Measurements from ENCODE around the gene GREB1. TPM values are rescaled to one million over a fixed set of nuclear protein-coding genes. Genes with fewer than 3 reads are reported as not detected.

GREB1 gene
- total RNA-seq, 1 experiment from 2014 or later: 0.90 TPM

GRCh38 chr2:11639503-11639902 lies 105.7 kb downstream of the GREB1 start:
- DNase-seq: no peak
- no peaks in the 10 kb centered on the region for H3K4me1 Mint-ChIP-seq (ENCODE audit: low read depth, unreplicated experiment)
- H3K9me3 Mint-ChIP-seq (ENCODE audit: low read depth, unreplicated experiment): no peaks in the 10 kb centered on the region
- intact Hi-C loops (cut with micrococcal nuclease; ENCODE audit: unreplicated experiment): no loop called here
- H3K27me3 Mint-ChIP-seq (ENCODE audit: unreplicated experiment): peaks cover 88% of the 10 kb centered on the region
- H3K36me3 Mint-ChIP-seq (ENCODE audit: insufficient read depth, unreplicated experiment): no peaks in the 10 kb centered on the region
- no peak for TF ChIP-seq CTCF (IDR thresholded peaks at IDR 0.05; ENCODE audit: unreplicated experiment)
- H3K4me3 Mint-ChIP-seq (ENCODE audit: low read depth, unreplicated experiment): no peak overlapping the region
- BruUV-seq (replicated peaks): no TSS peak
- H3K27ac Mint-ChIP-seq (ENCODE audit: unreplicated experiment): no peak overlapping the region
- CTCF ChIA-PET: no interaction called here

GRCh38 chr2:11640132-11640531 lies 106.3 kb downstream of the GREB1 start:
- no peak for TF ChIP-seq CTCF (IDR thresholded peaks at IDR 0.05; ENCODE audit: unreplicated experiment)
- Mint-ChIP-seq H3K9me3 (ENCODE audit: low read depth, unreplicated experiment) (no peaks in the 10 kb centered on the region), H3K27me3 (ENCODE audit: unreplicated experiment) (peaks cover 83% of the 10 kb centered on the region), H3K4me3 (ENCODE audit: low read depth, unreplicated experiment) (no peak overlapping the region), H3K27ac (ENCODE audit: unreplicated experiment) (no peak overlapping the region), H3K4me1 (ENCODE audit: low read depth, unreplicated experiment) (no peaks in the 10 kb centered on the region), H3K36me3 (ENCODE audit: insufficient read depth, unreplicated experiment) (no peaks in the 10 kb centered on the region)
- intact Hi-C loops (cut with micrococcal nuclease; ENCODE audit: unreplicated experiment): no loop called here
- CTCF ChIA-PET: no interaction called here
- BruUV-seq (replicated peaks): no TSS peak
- DNase-seq: no peak

GRCh38 chr2:11642972-11643371 lies 109.1 kb downstream of the GREB1 start:
- intact Hi-C loops (cut with micrococcal nuclease; ENCODE audit: unreplicated experiment): no loop called here
- TF ChIP-seq CTCF (IDR thresholded peaks at IDR 0.05; ENCODE audit: unreplicated experiment): no peak
- H3K27ac Mint-ChIP-seq (ENCODE audit: unreplicated experiment): no peak overlapping the region
- H3K36me3 Mint-ChIP-seq (ENCODE audit: insufficient read depth, unreplicated experiment): no peaks in the 10 kb centered on the region
- no peaks in the 10 kb centered on the region for H3K9me3 Mint-ChIP-seq (ENCODE audit: low read depth, unreplicated experiment)
- H3K4me1 Mint-ChIP-seq (ENCODE audit: low read depth, unreplicated experiment): no peaks in the 10 kb centered on the region
- H3K27me3 Mint-ChIP-seq (ENCODE audit: unreplicated experiment): peaks cover 83% of the 10 kb centered on the region
- CTCF ChIA-PET: interaction anchor here (1.1 kb wide), 1 partner anchor 9 kb away, joined by 3 read pairs; no protein-coding TSS in a partner anchor
- no TSS peak for BruUV-seq (replicated peaks)
- DNase-seq: no peak
- H3K4me3 Mint-ChIP-seq (ENCODE audit: low read depth, unreplicated experiment): no peak overlapping the region

- Mint-ChIP-seq H3K27ac (ENCODE audit: unreplicated experiment) (no peak overlapping the region), H3K9me3 (ENCODE audit: low read depth, unreplicated experiment) (no peaks in the 10 kb centered on the region), H3K4me3 (ENCODE audit: low read depth, unreplicated experiment) (no peak overlapping the region), H3K4me1 (ENCODE audit: low read depth, unreplicated experiment) (peaks cover 6% of the 10 kb centered on the region), H3K27me3 (ENCODE audit: unreplicated experiment) (peaks cover 83% of the 10 kb centered on the region), H3K36me3 (ENCODE audit: insufficient read depth, unreplicated experiment) (no peaks in the 10 kb centered on the region)
- no peak for DNase-seq
- CTCF ChIA-PET: no interaction called here
- no peak for TF ChIP-seq CTCF (IDR thresholded peaks at IDR 0.05; ENCODE audit: unreplicated experiment)
- no TSS peak for BruUV-seq (replicated peaks)
- intact Hi-C loops (cut with micrococcal nuclease; ENCODE audit: unreplicated experiment): no loop called here
Observed at GRCh38 chr2:11644293-11644692, 110.4 kb downstream of the GREB1 start.

Data from Calu3 (cell line).